ENCODE data around the gene AP1S2.

Gene AP1S2

DNA sequence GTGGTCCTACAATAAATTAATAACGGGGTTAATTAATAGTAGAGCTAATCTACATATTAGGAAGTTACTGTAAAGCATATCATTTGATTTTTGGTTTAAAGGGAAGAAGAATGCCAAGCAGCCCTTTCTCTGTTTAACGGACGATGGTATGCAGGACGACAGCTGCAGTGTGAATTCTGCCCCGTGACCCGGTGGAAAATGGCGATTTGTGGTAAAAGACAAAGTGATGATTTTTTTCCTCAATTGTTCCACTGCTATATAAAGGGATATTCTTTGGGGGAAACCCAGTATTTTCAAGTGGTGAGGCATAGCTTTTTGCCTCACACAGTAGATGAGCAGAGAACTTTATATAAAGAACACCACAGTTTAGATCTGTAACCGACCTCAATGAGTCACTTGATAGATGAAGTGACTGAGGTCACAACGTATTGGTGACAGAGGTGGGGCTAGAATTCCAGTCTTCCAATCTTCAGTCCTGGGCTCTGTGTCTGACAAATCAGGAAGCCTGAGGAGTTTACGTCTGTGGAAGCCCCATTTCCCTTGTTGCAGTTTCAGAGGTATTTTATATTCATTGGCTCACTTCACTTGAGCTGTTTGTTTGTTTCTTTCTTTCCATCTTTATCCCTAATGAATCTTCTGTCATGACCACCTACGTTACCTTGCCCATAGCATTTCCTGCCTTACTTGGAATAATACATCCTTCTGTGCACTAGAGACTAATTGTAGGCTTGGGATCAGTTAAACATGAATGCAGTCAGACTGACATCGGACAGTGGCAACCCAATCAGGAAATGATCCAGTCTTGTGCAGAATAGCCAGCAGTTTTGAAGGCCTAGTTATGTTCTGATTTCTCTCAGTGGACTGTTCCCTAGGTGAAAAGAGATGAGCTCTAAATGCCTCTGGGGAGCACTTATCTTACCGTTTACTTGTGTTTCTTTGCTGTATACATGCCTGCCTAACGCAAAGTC, 34.2 kb downstream of the AP1S2 start:
- DNase-seq (ENCODE audit: extremely low read depth, low read depth), result no peak
- TF ChIP-seq, protein P1, sequence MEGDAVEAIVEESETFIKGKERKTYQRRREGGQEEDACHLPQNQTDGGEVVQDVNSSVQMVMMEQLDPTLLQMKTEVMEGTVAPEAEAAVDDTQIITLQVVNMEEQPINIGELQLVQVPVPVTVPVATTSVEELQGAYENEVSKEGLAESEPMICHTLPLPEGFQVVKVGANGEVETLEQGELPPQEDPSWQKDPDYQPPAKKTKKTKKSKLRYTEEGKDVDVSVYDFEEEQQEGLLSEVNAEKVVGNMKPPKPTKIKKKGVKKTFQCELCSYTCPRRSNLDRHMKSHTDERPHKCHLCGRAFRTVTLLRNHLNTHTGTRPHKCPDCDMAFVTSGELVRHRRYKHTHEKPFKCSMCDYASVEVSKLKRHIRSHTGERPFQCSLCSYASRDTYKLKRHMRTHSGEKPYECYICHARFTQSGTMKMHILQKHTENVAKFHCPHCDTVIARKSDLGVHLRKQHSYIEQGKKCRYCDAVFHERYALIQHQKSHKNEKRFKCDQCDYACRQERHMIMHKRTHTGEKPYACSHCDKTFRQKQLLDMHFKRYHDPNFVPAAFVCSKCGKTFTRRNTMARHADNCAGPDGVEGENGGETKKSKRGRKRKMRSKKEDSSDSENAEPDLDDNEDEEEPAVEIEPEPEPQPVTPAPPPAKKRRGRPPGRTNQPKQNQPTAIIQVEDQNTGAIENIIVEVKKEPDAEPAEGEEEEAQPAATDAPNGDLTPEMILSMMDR (IDR thresholded peaks at IDR 0.05; ENCODE audit: low read depth, low read length), result no peak

DNA sequence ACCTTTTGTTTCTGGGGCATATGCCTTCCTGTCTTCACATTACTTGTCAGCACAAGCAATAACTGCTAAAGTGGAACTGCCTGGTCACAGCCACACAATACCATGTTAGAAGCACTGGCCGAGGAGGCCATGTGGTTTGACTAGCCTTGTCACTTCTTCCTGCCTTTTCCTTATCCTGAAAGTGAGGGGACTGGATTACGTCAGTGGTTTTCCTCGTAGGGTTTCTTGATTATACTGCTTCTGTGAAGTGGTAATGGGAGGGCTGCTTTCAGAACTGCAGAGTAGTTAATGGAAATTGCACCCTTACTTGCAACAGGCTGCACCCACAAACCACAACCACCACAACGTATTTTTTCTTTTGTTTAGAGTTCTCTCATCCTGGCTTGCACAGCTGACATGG, 37.7 kb downstream of the AP1S2 start:
- TF ChIP-seq, protein P1 (IDR thresholded peaks at IDR 0.05; ENCODE audit: low read depth, low read length), result no peak
- no peak for DNase-seq (ENCODE audit: extremely low read depth, low read depth)

DNA sequence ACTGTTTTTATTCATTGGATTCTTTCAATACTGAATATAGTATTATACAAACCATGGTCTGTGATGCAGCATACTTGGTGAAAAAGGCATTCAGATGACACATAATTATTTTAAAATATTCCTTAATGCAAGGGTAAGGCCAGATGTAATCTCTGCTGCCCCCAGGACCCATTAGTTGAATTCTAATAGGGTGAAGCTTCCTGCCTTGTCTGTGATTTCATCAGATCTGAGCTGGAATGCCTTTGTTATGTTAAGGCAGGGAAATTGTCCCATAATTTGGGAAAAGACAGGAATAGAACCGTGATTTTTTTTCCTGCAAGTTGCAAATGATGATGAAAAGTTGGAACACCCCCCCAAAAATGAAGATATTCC, 38.2 kb downstream of the AP1S2 start:
- no peak for DNase-seq (ENCODE audit: extremely low read depth, low read depth)
- TF ChIP-seq, protein P1 (IDR thresholded peaks at IDR 0.05; ENCODE audit: low read depth, low read length), result no peak

- TF ChIP-seq, protein P1 (IDR thresholded peaks at IDR 0.05; ENCODE audit: low read depth, low read length), result peak; percentile 34
- DNase-seq (ENCODE audit: extremely low read depth, low read depth), result no peak
Observed at GRCh38 chrX:15815779-15816437, 38.7 kb downstream of the AP1S2 start.

- DNase-seq (ENCODE audit: extremely low read depth, low read depth), result no peak
- TF ChIP-seq, protein P1 (IDR thresholded peaks at IDR 0.05; ENCODE audit: low read depth, low read length), result no peak
Observed at GRCh38 chrX:15814771-15815365, 39.7 kb downstream of the AP1S2 start.

- DNase-seq (ENCODE audit: extremely low read depth, low read depth), result no peak
- TF ChIP-seq, protein P1 (IDR thresholded peaks at IDR 0.05; ENCODE audit: low read depth, low read length), result no peak
Observed at GRCh38 chrX:15813416-15813815, 41.2 kb downstream of the AP1S2 start.

Measured in AG09319 (cell line).